Colon (tissue), 2 donors: ENCODE results near the gene OR5K1.

Experiments
- FAIRE-seq: peaks from 2 replicates; lab custom pipeline; 2012; peaks lifted over from hg19 to GRCh38; lab: Jason Lieb, UNC
- donor health status: control.
- donor health status: control.

OR5K1 gene

GRCh38 chr3:98462901-98463300, at the start of gene OR5K1:
Gene OR5K1, plus strand, starts transcription at chr3:98463201. Its CDS starts 6,376 bp downstream, at chr3:98469577.
- no peak for FAIRE-seq

- FAIRE-seq, result no peak
Observed at GRCh38 chr3:98432575-98432974, 30.4 kb upstream of the OR5K1 start.

GRCh38 chr3:98433764-98434163, 29.2 kb upstream of the OR5K1 start:
- FAIRE-seq, result no peak

GRCh38 chr3:98434412-98434811, 28.6 kb upstream of the OR5K1 start:
- FAIRE-seq, result no peak

- FAIRE-seq, result no peak
Observed at GRCh38 chr3:98440283-98440682, 22.7 kb upstream of the OR5K1 start.

- FAIRE-seq, result no peak
Observed at GRCh38 chr3:98445949-98446406, 17.0 kb upstream of the OR5K1 start.

- no peak for FAIRE-seq
Observed at GRCh38 chr3:98449606-98450193, 13.3 kb upstream of the OR5K1 start.

GRCh38 chr3:98450372-98450771, 12.6 kb upstream of the OR5K1 start:
- no peak for FAIRE-seq

GRCh38 chr3:98453827-98454226, 9.2 kb upstream of the OR5K1 start:
- FAIRE-seq, result no peak

- no peak for FAIRE-seq
Observed at GRCh38 chr3:98454929-98455328, 8.1 kb upstream of the OR5K1 start.

- no peak for FAIRE-seq
Observed at GRCh38 chr3:98457543-98457942, 5.5 kb upstream of the OR5K1 start.

GRCh38 chr3:98460220-98460619, 2.8 kb upstream of the OR5K1 start:
- FAIRE-seq, result no peak

GRCh38 chr3:98482717-98483482, 19.9 kb downstream of the OR5K1 start:
- no peak for FAIRE-seq

- FAIRE-seq, result no peak
Observed at GRCh38 chr3:98483626-98484025, 20.6 kb downstream of the OR5K1 start.

GRCh38 chr3:98497381-98497780, 34.4 kb downstream of the OR5K1 start, which contains the start of gene OR5K2:
Gene OR5K2, plus strand, starts transcription at chr3:98497681. Its CDS starts 0 bp downstream, at chr3:98497681.
- FAIRE-seq, result no peak

- no peak for FAIRE-seq
Observed at GRCh38 chr3:98500019-98500418, 37.0 kb downstream of the OR5K1 start.

- FAIRE-seq, result no peak
Observed at GRCh38 chr3:98501270-98501669, 38.3 kb downstream of the OR5K1 start.

GRCh38 chr3:98501863-98502576, 39.0 kb downstream of the OR5K1 start:
- FAIRE-seq, result no peak

GRCh38 chr3:98504539-98504938, 41.5 kb downstream of the OR5K1 start:
- FAIRE-seq, result no peak

GRCh38 chr3:98508582-98508981, 45.6 kb downstream of the OR5K1 start:
- no peak for FAIRE-seq

- FAIRE-seq, result no peak
Observed at GRCh38 chr3:98512576-98512975, 49.6 kb downstream of the OR5K1 start.

GRCh38 chr3:98513091-98513511, 50.1 kb downstream of the OR5K1 start:
- FAIRE-seq, result no peak

- FAIRE-seq, result no peak
Observed at GRCh38 chr3:98513736-98514135, 50.7 kb downstream of the OR5K1 start.
